VCaP (cell line): ENCODE results near the gene NFIA.

Experiments
- H3K27ac ChIP-seq: fragments of 450-650 bp; 2 replicates; pipeline ENCODE4 v1.5.1; 2017
- TF ChIP-seq, protein P1 (sequence below): fragments of 450-650 bp; conservative IDR thresholded peaks from 2 replicates; pipeline ENCODE4 v1.5.1; 2017; ENCODE audit warnings: mild to moderate bottlenecking, moderate library complexity

NFIA gene

DNA sequence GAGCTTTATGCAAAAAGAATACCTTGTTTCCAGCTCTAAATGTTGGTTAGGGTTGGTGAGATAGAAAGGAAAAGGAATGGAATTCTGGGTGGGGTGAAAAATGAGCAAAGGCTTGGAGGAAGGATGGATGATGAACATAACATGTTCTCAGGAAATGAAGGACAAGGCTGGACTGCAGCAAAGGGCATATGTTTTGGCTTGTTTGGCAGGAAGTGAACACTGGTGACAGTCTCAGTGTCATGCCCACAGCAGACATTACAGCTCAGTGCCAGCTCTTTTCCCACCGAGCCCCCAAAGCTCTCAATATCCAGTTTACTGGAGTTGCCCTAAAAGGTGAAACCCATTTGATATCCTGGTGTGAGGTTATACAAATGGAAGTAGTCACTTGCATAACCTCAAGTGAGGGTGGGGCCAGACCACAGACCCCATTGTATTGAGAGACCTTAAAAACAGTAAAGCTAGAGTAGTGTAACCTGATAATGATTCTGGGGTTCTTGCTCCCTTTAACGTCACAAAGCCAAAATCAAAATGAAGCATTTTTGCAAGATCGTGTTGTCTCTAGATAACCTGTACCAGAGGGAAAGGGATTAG is 270.6 kb downstream of the NFIA start:
- TF ChIP-seq, protein P1, sequence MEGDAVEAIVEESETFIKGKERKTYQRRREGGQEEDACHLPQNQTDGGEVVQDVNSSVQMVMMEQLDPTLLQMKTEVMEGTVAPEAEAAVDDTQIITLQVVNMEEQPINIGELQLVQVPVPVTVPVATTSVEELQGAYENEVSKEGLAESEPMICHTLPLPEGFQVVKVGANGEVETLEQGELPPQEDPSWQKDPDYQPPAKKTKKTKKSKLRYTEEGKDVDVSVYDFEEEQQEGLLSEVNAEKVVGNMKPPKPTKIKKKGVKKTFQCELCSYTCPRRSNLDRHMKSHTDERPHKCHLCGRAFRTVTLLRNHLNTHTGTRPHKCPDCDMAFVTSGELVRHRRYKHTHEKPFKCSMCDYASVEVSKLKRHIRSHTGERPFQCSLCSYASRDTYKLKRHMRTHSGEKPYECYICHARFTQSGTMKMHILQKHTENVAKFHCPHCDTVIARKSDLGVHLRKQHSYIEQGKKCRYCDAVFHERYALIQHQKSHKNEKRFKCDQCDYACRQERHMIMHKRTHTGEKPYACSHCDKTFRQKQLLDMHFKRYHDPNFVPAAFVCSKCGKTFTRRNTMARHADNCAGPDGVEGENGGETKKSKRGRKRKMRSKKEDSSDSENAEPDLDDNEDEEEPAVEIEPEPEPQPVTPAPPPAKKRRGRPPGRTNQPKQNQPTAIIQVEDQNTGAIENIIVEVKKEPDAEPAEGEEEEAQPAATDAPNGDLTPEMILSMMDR, result no peak
- H3K27ac ChIP-seq, result peak overlapping the region; percentile 90

GRCh38 chr1:61353797-61354406 is 271.5 kb downstream of the NFIA start:
- TF ChIP-seq, protein P1, result no peak
- H3K27ac ChIP-seq, result peak overlapping the region; percentile 90

GRCh38 chr1:61356016-61356415 is 273.7 kb downstream of the NFIA start:
- H3K27ac ChIP-seq, result no peak overlapping the region
- TF ChIP-seq, protein P1, result no peak

- no peak overlapping the region for H3K27ac ChIP-seq
- TF ChIP-seq, protein P1, result no peak
Observed at GRCh38 chr1:61356995-61357394, 274.6 kb downstream of the NFIA start.

DNA sequence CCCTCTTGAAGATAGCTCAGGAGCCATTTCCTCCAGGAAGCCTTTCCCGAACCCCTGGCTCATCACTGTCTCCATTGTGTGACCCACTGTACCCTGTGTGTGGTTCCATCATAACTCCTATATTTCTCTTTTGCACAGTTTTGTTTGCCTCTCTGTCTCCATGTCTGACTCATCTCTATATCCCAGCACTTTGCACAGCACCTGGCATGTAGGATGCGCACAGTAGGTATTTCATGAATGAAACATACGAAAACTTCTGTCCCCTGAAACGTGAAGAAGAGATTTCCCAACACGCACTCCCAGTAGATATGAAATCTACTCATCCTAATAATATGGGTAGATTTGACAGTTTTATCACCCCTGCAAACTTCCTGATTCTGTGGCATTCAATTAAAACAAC is 275.2 kb downstream of the NFIA start:
- no peak overlapping the region for H3K27ac ChIP-seq
- TF ChIP-seq, protein P1, result no peak

GRCh38 chr1:61358770-61359455 is 276.6 kb downstream of the NFIA start:
- no peak overlapping the region for H3K27ac ChIP-seq
- TF ChIP-seq, protein P1, result no peak

GRCh38 chr1:61361931-61362330 is 279.6 kb downstream of the NFIA start:
- H3K27ac ChIP-seq, result no peak overlapping the region
- TF ChIP-seq, protein P1, result no peak
